GM12891 (cell line): Measurements from ENCODE around the gene BCL2L12.

Experiments
- POLR2A ChIP-seq: IDR thresholded peaks from 2 replicates; pipeline ENCODE4 v1.6.1; 2011; ENCODE audit warnings: low read depth, low read length, control low read depth
- POLR2AphosphoS5 ChIP-seq: IDR thresholded peaks from 2 replicates; pipeline ENCODE4 v1.6.1; 2011; ENCODE audit warnings: low read depth, low read length, control low read depth
- TAF1 ChIP-seq: IDR thresholded peaks from 2 replicates; pipeline ENCODE4 v1.6.1; 2011; ENCODE audit warnings: low read depth, low read length, control low read depth

DNA sequence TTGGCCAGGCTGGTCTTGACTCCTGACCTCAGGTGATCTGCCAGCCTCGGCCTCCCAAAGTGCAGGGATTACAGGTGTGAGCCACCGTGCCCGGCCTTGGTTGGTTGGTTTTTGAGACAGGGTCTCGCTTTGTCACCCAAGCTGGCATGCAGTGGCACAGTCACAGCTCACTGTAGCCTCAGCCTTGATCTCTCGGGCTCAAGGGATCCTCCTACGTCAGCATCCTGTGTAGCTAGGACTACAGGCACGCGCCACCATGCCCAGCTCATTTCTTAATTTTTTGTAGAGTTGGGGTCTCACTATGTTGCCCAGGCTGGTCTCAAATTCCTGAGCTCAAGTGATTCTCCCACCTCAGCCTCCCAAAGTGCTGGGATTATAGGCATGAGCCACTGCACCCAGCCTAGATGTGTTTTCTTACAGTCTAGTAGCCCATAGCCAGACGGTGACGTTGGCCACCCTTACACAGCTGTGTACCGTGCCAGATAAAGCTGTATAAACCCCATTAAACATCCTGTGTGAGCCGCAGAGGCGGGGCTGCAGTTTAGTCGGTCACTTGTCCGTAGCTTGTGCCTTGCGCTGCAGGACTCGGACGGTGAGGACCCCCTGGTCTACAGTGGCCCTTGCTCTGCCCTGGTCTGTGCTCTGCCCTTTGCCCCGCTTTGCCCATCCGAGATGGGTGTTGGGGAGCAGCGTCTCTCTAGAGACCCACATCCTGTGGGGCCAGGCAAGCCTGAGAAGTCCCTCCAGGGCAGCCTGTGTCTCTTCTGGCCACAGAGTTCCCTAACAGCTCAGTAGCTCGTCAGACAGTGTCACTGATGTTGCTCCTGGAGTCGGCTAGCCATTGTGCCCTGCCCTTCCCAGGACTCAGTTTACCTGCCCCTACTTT, 9.9 kb upstream of the BCL2L12 start:
- TF ChIP-seq POLR2AphosphoS5 (no peak), POLR2A (no peak), TAF1 (no peak)
